Measurements from ENCODE around the gene PLOD2.
"Not testable (repeated sequence)": the region's sequence is repeated elsewhere in the genome, so short reads cannot be mapped to it uniquely, and the experiment has no call there.

Gene PLOD2

DNA sequence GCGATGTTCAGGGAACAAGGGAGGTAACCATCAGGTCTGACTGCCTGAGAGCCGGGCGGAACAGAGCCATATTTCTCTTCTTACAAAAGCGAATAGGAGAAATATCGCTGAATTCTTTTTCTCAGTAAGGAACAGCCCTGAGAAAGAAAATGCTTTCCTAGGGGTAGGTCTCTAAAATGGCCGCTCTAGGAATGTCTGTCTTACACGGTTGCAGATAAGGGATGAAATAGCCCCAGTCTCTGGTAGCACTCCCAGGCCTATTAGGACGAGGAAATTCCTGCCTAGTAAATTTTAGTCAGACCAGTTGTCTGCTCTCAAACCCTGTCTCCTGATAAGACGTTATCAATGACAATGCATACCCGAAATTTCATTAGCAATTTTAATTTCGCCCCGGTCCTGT lies 47.2 kb downstream of the PLOD2 start:
- not testable (repeated sequence) for H2AFZ ChIP-seq (ENCODE audit: insufficient read depth, low read length, poor library complexity); H4K8ac ChIP-seq (ENCODE audit: low read depth, low read length); H2BK5ac ChIP-seq (ENCODE audit: low read depth, low read length, poor library complexity); H3K4ac ChIP-seq (ENCODE audit: low read depth, low read length); H4K91ac ChIP-seq (ENCODE audit: low read depth, low read length); H2BK120ac ChIP-seq (ENCODE audit: insufficient read depth, low read length, poor library complexity); H4K12ac ChIP-seq (ENCODE audit: low read depth, low read length); H3K36me3 ChIP-seq (ENCODE audit: control insufficient read depth in 1 of 2, insufficient read depth in 2 of 2, low read length in 2 of 2); H3K27me3 ChIP-seq (ENCODE audit: insufficient read depth, low read length); H2AK5ac ChIP-seq (ENCODE audit: low read length); H3K27ac ChIP-seq (ENCODE audit: low read depth, low read length); H3K9me3 ChIP-seq (ENCODE audit: insufficient read depth, low read depth, low read length); H3K4me2 ChIP-seq (ENCODE audit: low read length); H3K79me2 ChIP-seq (ENCODE audit: control insufficient read depth, insufficient read depth, low read length, poor library complexity); H2BK12ac ChIP-seq (ENCODE audit: low read length); H3K23ac ChIP-seq (ENCODE audit: low read length); H3K9ac ChIP-seq (ENCODE audit: low read length); H3K14ac ChIP-seq (ENCODE audit: low read length); H3K4me1 ChIP-seq (ENCODE audit: control insufficient read depth in 1 of 2, insufficient read depth in 2 of 2, low read length in 2 of 2); H3K18ac ChIP-seq (ENCODE audit: low read length); H3K4me3 ChIP-seq (ENCODE audit: low read depth, low read length); H3K79me1 ChIP-seq (ENCODE audit: low read length); DNase-seq
- WGBS (ENCODE audit: extremely low coverage, insufficient coverage, insufficient read length), result no CpG with 5 or more reads among the region's 12 CpGs

DNA sequence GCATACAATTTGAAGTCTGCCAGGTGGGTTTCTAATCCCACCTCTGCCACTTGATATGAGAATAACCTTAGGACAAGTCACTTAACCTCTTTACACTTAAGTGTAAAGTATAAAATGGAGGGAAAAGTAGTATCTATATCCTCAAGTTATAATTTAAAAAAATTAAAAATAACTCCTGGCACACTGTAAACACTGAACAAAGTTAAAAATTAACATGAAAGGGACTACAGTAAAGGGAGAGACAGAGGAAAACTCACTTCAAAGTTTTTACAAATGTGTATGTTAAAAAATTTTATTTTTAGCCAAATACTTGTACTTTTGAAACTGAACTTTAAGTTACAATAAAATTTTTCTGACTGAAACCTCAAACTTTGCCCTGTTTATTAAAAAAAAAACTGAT lies 49.6 kb downstream of the PLOD2 start:
- no peak overlapping the region for H4K8ac ChIP-seq (ENCODE audit: low read depth, low read length)
- H3K79me2 ChIP-seq (ENCODE audit: control insufficient read depth, insufficient read depth, low read length, poor library complexity), result no peaks in the 10 kb centered on the region
- H3K79me1 ChIP-seq (ENCODE audit: low read length), result no peaks in the 10 kb centered on the region
- H3K4me3 ChIP-seq (ENCODE audit: low read depth, low read length), result no peak overlapping the region
- no peak overlapping the region for H2AK5ac ChIP-seq (ENCODE audit: low read length)
- H3K27me3 ChIP-seq (ENCODE audit: insufficient read depth, low read length), result no peaks in the 10 kb centered on the region
- no peak overlapping the region for H4K12ac ChIP-seq (ENCODE audit: low read depth, low read length)
- no peak overlapping the region for H3K27ac ChIP-seq (ENCODE audit: low read depth, low read length)
- H4K91ac ChIP-seq (ENCODE audit: low read depth, low read length), result no peak overlapping the region
- H3K4ac ChIP-seq (ENCODE audit: low read depth, low read length), result no peak overlapping the region
- H3K9ac ChIP-seq (ENCODE audit: low read length), result no peak overlapping the region
- no peak overlapping the region for H2BK120ac ChIP-seq (ENCODE audit: insufficient read depth, low read length, poor library complexity)
- DNase-seq, result no peak
- H2AFZ ChIP-seq (ENCODE audit: insufficient read depth, low read length, poor library complexity), result no peak overlapping the region
- H3K36me3 ChIP-seq (ENCODE audit: control insufficient read depth in 1 of 2, insufficient read depth in 2 of 2, low read length in 2 of 2), result peaks cover 0 to 2% of the 10 kb centered on the region in 2 experiments
- H3K23ac ChIP-seq (ENCODE audit: low read length), result no peak overlapping the region
- H2BK12ac ChIP-seq (ENCODE audit: low read length), result no peak overlapping the region
- H3K18ac ChIP-seq (ENCODE audit: low read length), result no peak overlapping the region
- peaks cover 2% of the 10 kb centered on the region for H3K9me3 ChIP-seq (ENCODE audit: insufficient read depth, low read depth, low read length)
- H3K4me1 ChIP-seq (ENCODE audit: control insufficient read depth in 1 of 2, insufficient read depth in 2 of 2, low read length in 2 of 2), result no peaks in the 10 kb centered on the region
- H2BK5ac ChIP-seq (ENCODE audit: low read depth, low read length, poor library complexity), result no peak overlapping the region
- H3K4me2 ChIP-seq (ENCODE audit: low read length), result no peak overlapping the region
- no peak overlapping the region for H3K14ac ChIP-seq (ENCODE audit: low read length)

DNA sequence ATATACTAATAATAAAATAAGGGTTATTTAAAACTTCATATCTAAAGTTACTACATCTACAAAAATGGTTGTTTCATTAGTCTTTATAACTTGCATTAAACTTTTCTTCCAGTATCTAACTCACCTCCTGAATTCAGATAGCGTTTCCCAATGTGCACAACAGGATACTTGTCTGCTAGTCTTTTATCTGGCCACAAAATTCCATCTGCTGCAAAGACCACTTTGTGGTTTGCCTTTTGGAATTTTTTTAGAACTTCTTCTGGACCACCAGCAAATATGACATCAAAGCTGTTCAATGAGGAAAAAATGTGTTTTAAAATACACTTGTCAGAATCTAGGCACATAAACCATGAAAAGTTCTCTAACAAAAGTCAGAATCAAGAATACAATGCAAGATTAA lies 50.8 kb downstream of the PLOD2 start:
- Histone ChIP-seq H3K79me1 (ENCODE audit: low read length) (no peaks in the 10 kb centered on the region), H2BK120ac (ENCODE audit: insufficient read depth, low read length, poor library complexity) (no peak overlapping the region), H3K18ac (ENCODE audit: low read length) (no peak overlapping the region), H3K4me2 (ENCODE audit: low read length) (no peak overlapping the region), H3K23ac (ENCODE audit: low read length) (no peak overlapping the region), H3K9ac (ENCODE audit: low read length) (no peak overlapping the region), H4K8ac (ENCODE audit: low read depth, low read length) (no peak overlapping the region), H3K27ac (ENCODE audit: low read depth, low read length) (no peak overlapping the region), H3K14ac (ENCODE audit: low read length) (no peak overlapping the region), H4K12ac (ENCODE audit: low read depth, low read length) (no peak overlapping the region), H2BK12ac (ENCODE audit: low read length) (no peak overlapping the region), H2BK5ac (ENCODE audit: low read depth, low read length, poor library complexity) (no peak overlapping the region), H3K36me3 (ENCODE audit: control insufficient read depth in 1 of 2, insufficient read depth in 2 of 2, low read length in 2 of 2) (peaks cover 0 to 2% of the 10 kb centered on the region in 2 experiments), H2AK5ac (ENCODE audit: low read length) (no peak overlapping the region), H2AFZ (ENCODE audit: insufficient read depth, low read length, poor library complexity) (no peak overlapping the region), H3K4ac (ENCODE audit: low read depth, low read length) (no peak overlapping the region), H3K4me3 (ENCODE audit: low read depth, low read length) (no peak overlapping the region), H3K79me2 (ENCODE audit: control insufficient read depth, insufficient read depth, low read length, poor library complexity) (no peaks in the 10 kb centered on the region), H3K27me3 (ENCODE audit: insufficient read depth, low read length) (no peaks in the 10 kb centered on the region), H3K4me1 (ENCODE audit: control insufficient read depth in 1 of 2, insufficient read depth in 2 of 2, low read length in 2 of 2) (no peaks in the 10 kb centered on the region), H4K91ac (ENCODE audit: low read depth, low read length) (no peak overlapping the region), H3K9me3 (ENCODE audit: insufficient read depth, low read depth, low read length) (no peaks in the 10 kb centered on the region)
- DNase-seq, result no peak
- WGBS (ENCODE audit: extremely low coverage, insufficient coverage, insufficient read length), result no CpG with 5 or more reads among the region's 1 CpG

DNA sequence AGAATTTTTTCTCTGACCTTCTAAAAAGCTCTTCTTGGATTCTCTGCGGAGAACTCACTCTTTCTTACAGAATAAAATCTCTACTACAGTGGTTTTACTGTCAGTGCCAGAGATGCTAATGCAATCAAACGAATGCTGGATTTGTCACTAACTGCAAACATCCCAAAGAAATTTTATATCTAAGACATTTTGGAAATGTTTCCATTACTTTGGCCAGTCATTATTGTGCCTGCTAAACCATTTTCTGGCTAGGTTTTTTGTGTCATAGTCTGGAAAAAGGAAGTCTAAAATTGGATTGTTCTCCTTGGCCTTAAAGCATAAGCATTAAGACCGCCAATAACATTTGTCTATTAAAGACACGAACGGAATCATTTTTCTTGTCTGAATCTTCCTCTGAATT lies 54.0 kb downstream of the PLOD2 start:
- peaks cover 0 to 2% of the 10 kb centered on the region in 2 experiments for H3K36me3 ChIP-seq (ENCODE audit: control insufficient read depth in 1 of 2, insufficient read depth in 2 of 2, low read length in 2 of 2)
- H3K14ac ChIP-seq (ENCODE audit: low read length), result no peak overlapping the region
- no CpG with 5 or more reads among the region's 5 CpGs for WGBS (ENCODE audit: extremely low coverage, insufficient coverage, insufficient read length)
- H3K23ac ChIP-seq (ENCODE audit: low read length), result no peak overlapping the region
- H2BK5ac ChIP-seq (ENCODE audit: low read depth, low read length, poor library complexity), result no peak overlapping the region
- no peak overlapping the region for H4K91ac ChIP-seq (ENCODE audit: low read depth, low read length)
- no peak overlapping the region for H2BK12ac ChIP-seq (ENCODE audit: low read length)
- no peak overlapping the region for H3K18ac ChIP-seq (ENCODE audit: low read length)
- H3K4ac ChIP-seq (ENCODE audit: low read depth, low read length), result no peak overlapping the region
- no peaks in the 10 kb centered on the region for H3K4me1 ChIP-seq (ENCODE audit: control insufficient read depth in 1 of 2, insufficient read depth in 2 of 2, low read length in 2 of 2)
- no peak for DNase-seq
- no peak overlapping the region for H4K8ac ChIP-seq (ENCODE audit: low read depth, low read length)
- H4K12ac ChIP-seq (ENCODE audit: low read depth, low read length), result no peak overlapping the region
- no peaks in the 10 kb centered on the region for H3K79me1 ChIP-seq (ENCODE audit: low read length)
- H3K4me3 ChIP-seq (ENCODE audit: low read depth, low read length), result no peak overlapping the region
- no peak overlapping the region for H3K9ac ChIP-seq (ENCODE audit: low read length)
- H3K27me3 ChIP-seq (ENCODE audit: insufficient read depth, low read length), result no peaks in the 10 kb centered on the region
- no peaks in the 10 kb centered on the region for H3K79me2 ChIP-seq (ENCODE audit: control insufficient read depth, insufficient read depth, low read length, poor library complexity)
- no peak overlapping the region for H2BK120ac ChIP-seq (ENCODE audit: insufficient read depth, low read length, poor library complexity)
- no peak overlapping the region for H2AFZ ChIP-seq (ENCODE audit: insufficient read depth, low read length, poor library complexity)
- H3K4me2 ChIP-seq (ENCODE audit: low read length), result no peak overlapping the region
- no peak overlapping the region for H2AK5ac ChIP-seq (ENCODE audit: low read length)
- no peaks in the 10 kb centered on the region for H3K9me3 ChIP-seq (ENCODE audit: insufficient read depth, low read depth, low read length)
- no peak overlapping the region for H3K27ac ChIP-seq (ENCODE audit: low read depth, low read length)
